PC-9 (cell line): ENCODE results near the gene CFAP97D1. TPM values are rescaled to one million over a fixed set of nuclear protein-coding genes. Genes with fewer than 3 reads are reported as not detected.

Source experiments
- BruUV-seq: library from RNA; stranded (reverse); fragments of 400-500 nt; replicated peaks from 2 replicates; lab custom pipeline; 2021; lab: Mats Ljungman, UMichigan
- CTCF ChIA-PET: fragments of 300-600 bp; sonication (Branson Sonifier 250); formaldehyde crosslinking; loops from one replicate; lab custom pipeline; 2022; ENCODE audit warnings: antibody characterized with exemption; lab: Charles Lee
- POLR2A ChIA-PET: fragments of 300-600 bp; sonication (Branson Sonifier 250); formaldehyde crosslinking; loops from one replicate; lab custom pipeline; 2022; ENCODE audit warnings: antibody characterized with exemption; ENCODE audit not compliant: unreplicated experiment; lab: Charles Lee
- DNase-seq, 2 experiments: peaks; one replicate each; pipeline versions ENCODE4 v3.0.0 to v3.0.0-alpha.2; 2015 to 2022; ENCODE audit warnings: mixed read lengths in 1 of 2
- H2AFZ ChIP-seq: fragments of 200-600 bp; sonication (generic); 2 replicates; pipeline ENCODE4 v1.8.1; 2017; ENCODE audit warnings: antibody characterized with exemption
- H3F3A ChIP-seq: fragments of 200-600 bp; sonication (generic); 2 replicates; pipeline ENCODE4 v1.8.1; 2017; ENCODE audit warnings: antibody characterized with exemption, mild to moderate bottlenecking, low read depth; ENCODE audit not compliant: insufficient read depth
- H3K27ac ChIP-seq: fragments of 200-600 bp; sonication (generic); 2 replicates; pipeline ENCODE4 v1.6.1; 2016; ENCODE audit warnings: mixed run types
- H3K27me3 ChIP-seq: fragments of 200-600 bp; sonication (generic); 2 replicates; pipeline ENCODE4 v1.6.1; 2016; ENCODE audit warnings: low read depth, mixed run types; ENCODE audit not compliant: insufficient read depth
- H3K36me3 ChIP-seq: fragments of 200-600 bp; sonication (generic); 2 replicates; pipeline ENCODE4 v1.6.1; 2016; ENCODE audit warnings: low read depth, mixed run types
- H3K4me1 ChIP-seq: fragments of 200-600 bp; sonication (generic); replicated peaks from 2 replicates; pipeline ENCODE4 v1.6.1; 2016; ENCODE audit warnings: mixed run types; ENCODE audit not compliant: insufficient read depth
- H3K4me2 ChIP-seq: fragments of 200-600 bp; sonication (generic); 2 replicates; pipeline ENCODE4 v1.6.1; 2017; ENCODE audit warnings: mixed run types
- H3K4me3 ChIP-seq: fragments of 200-600 bp; sonication (generic); 2 replicates; pipeline ENCODE4 v1.6.1; 2016; ENCODE audit warnings: mixed run types
- H3K79me2 ChIP-seq: fragments of 200-600 bp; sonication (generic); 2 replicates; pipeline ENCODE4 v1.6.1; 2017; ENCODE audit warnings: low read depth, mixed run types
- H3K9me2 ChIP-seq: fragments of 200-600 bp; sonication (generic); 2 replicates; pipeline ENCODE4 v1.8.1; 2017; ENCODE audit warnings: mild to moderate bottlenecking; ENCODE audit not compliant: insufficient read depth
- H3K9me3 ChIP-seq: fragments of 200-600 bp; sonication (generic); 2 replicates; pipeline ENCODE4 v1.8.1; 2016; ENCODE audit warnings: low read depth; ENCODE audit not compliant: insufficient read depth
- H4K20me1 ChIP-seq: fragments of 200-600 bp; sonication (generic); 2 replicates; pipeline ENCODE4 v1.8.1; 2017; ENCODE audit not compliant: insufficient read depth
- CTCF ChIP-seq: fragments of 200-600 bp; sonication (generic); conservative IDR thresholded peaks from 2 replicates; pipeline ENCODE4 v1.6.1; 2017; ENCODE audit warnings: mixed run types, antibody characterized with exemption, mild to moderate bottlenecking, moderate library complexity
- EZH2 ChIP-seq: fragments of 200-600 bp; sonication (generic); IDR thresholded peaks from 2 replicates; pipeline ENCODE4 v1.8.0; 2017; ENCODE audit warnings: antibody characterized with exemption, low read depth
- intact Hi-C: fragments of 100-400 bp; cut with micrococcal nuclease; formaldehyde crosslinking; loops from one replicate; pipeline ENCODE4 v1.10.0; 2022; ENCODE audit not compliant: unreplicated experiment
- total RNA-seq: library from RNA; stranded (reverse); gene quantifications from 2 replicates; pipeline ENCODE4 v1.2.3, GENCODE V29; 2021

The CFAP97D1 gene
- total RNA-seq, 1 experiment from 2014 or later: not detected

DNA sequence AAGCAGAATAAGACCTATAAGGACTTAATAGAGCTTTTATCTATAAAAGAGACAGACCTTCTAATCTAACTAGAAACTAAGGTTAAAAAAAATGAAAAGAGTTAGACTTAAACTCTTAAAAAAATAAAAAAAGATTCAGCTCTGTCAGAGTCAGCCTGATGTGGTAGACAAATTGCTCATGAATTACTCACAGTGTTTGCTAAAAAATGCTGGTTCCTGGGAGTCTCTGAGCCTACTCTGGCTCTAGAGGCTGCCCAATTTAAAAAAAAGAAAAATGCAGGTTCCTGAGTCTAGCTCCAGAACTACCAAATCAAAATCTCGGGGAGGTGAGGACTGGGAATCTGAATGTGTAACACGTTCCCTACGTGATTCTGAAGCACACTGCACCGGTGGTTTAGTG, 39.7 kb upstream of the CFAP97D1 start:
- H3K9me2 ChIP-seq: no peaks in the 10 kb centered on the region
- TF ChIP-seq CTCF: no peak
- no peak for TF ChIP-seq EZH2
- H3K9me3 ChIP-seq: 0 out of 2 replicates have a peak, but pooled peaks cover 4% of the 10 kb centered on the region
- BruUV-seq: no TSS peak
- intact Hi-C loops: no loop called here
- POLR2A ChIA-PET: no interaction called here
- no peaks in the 10 kb centered on the region for H3K79me2 ChIP-seq
- DNase-seq: no peak
- H2AFZ ChIP-seq: no peak overlapping the region
- H3F3A ChIP-seq: no peaks in the 10 kb centered on the region
- no peaks in the 10 kb centered on the region for H3K36me3 ChIP-seq
- H3K4me1 ChIP-seq: peaks cover 8% of the 10 kb centered on the region
- no peaks in the 10 kb centered on the region for H4K20me1 ChIP-seq
- CTCF ChIA-PET: no interaction called here
- no peak overlapping the region for H3K27ac ChIP-seq
- no peak overlapping the region for H3K4me3 ChIP-seq
- no peak overlapping the region for H3K4me2 ChIP-seq
- no peaks in the 10 kb centered on the region for H3K27me3 ChIP-seq

DNA sequence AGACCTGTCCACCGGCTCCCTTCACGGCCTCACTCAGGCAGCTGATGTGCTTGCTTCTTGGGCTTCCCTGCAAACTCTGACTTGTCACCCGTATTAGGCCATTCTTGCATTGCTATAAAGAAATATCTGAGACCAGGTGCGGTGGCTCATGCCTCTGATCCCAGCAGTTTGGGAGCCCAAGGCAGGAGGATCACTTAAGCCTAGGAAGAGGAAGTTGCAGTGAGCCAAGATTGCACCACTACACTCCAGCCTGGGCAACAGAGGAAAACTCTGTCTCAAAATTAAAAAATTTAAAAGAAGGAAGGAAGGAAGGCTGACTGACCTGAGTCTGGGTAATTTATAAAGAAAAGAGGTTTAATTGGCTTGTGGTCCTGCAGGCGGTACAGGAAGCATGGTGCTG, 38.6 kb upstream of the CFAP97D1 start:
- Histone ChIP-seq H3F3A (no peaks in the 10 kb centered on the region), H3K9me2 (no peaks in the 10 kb centered on the region), H3K79me2 (no peaks in the 10 kb centered on the region), H3K36me3 (no peaks in the 10 kb centered on the region), H3K4me3 (no peak overlapping the region), H3K27me3 (no peaks in the 10 kb centered on the region), H4K20me1 (no peaks in the 10 kb centered on the region), H3K4me2 (no peak overlapping the region), H3K4me1 (peaks cover 8% of the 10 kb centered on the region), H3K9me3 (0 out of 2 replicates have a peak, but pooled peaks cover 4% of the 10 kb centered on the region), H2AFZ (no peak overlapping the region), H3K27ac (no peak overlapping the region)
- ChIA-PET CTCF (no interaction called here), POLR2A (no interaction called here)
- TF ChIP-seq CTCF (no peak), EZH2 (no peak)
- intact Hi-C loops: no loop called here
- no TSS peak for BruUV-seq
- DNase-seq: no peak

DNA sequence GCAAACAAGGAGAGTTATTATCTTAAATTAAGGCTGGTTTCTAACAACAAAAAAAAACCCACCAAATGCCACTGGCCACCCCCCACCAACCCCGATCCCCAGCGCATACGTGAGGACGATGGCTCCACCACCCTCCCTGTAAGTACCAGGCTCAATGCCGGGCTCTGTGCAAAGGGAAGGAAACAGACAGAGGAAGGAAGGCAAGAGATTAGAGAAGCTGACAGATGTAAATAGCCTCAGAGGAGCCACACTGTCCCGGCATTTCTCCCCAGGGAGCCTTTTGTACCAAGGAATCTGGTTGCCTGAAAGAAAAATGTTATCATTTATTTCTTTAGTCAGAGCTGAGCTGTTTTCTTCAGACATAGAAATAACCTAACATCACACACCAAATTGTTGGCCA, 34.7 kb upstream of the CFAP97D1 start:
- Histone ChIP-seq H3K27ac (no peak overlapping the region), H4K20me1 (no peaks in the 10 kb centered on the region), H3K27me3 (no peaks in the 10 kb centered on the region), H3K9me2 (no peaks in the 10 kb centered on the region), H3K4me2 (no peak overlapping the region), H3K4me3 (no peak overlapping the region), H3K36me3 (no peaks in the 10 kb centered on the region), H3K79me2 (no peaks in the 10 kb centered on the region), H3K4me1 (peaks cover 17% of the 10 kb centered on the region), H3K9me3 (0 out of 2 replicates have a peak, but pooled peaks cover 4% of the 10 kb centered on the region), H2AFZ (no peak overlapping the region), H3F3A (peaks cover 8% of the 10 kb centered on the region; the same call in 1 of the 2 replicates)
- TF ChIP-seq EZH2: no peak
- TF ChIP-seq CTCF: no peak
- no peak for DNase-seq
- POLR2A ChIA-PET: interaction anchor here (0.5 kb wide), 1 partner anchor 97 kb away, joined by 36 read pairs; no protein-coding TSS in a partner anchor
- intact Hi-C loops: no loop called here
- no TSS peak for BruUV-seq
- CTCF ChIA-PET: no interaction called here
